HL-60 (cell line): ENCODE measurements around the gene GNB1.

ENCODE experiments used
- DNase-seq, 2 experiments: peaks; one replicate each; pipeline ENCODE4 v3.0.0-alpha.2; 2010 to 2020; ENCODE audit warnings: low read depth in 1 of 2, low spot score in 1 of 2
- H3K27ac ChIP-seq: fragments of 250-450 bp; sonication (Bioruptor Pico); replicated peaks from 2 replicates; pipeline ENCODE4 v1.5.1; 2020; ENCODE audit warnings: mild to moderate bottlenecking, moderate library complexity
- H3K27me3 ChIP-seq: fragments of 250-450 bp; sonication (Bioruptor Pico); 2 replicates; pipeline ENCODE4 v1.5.1; 2021; ENCODE audit warnings: mild to moderate bottlenecking, moderate library complexity; ENCODE audit not compliant: insufficient read depth, poor library complexity, severe bottlenecking
- H3K4me3 ChIP-seq: replicated peaks from 2 replicates; pipeline ENCODE4 v1.5.1; 2011; ENCODE audit warnings: mild to moderate bottlenecking, control low read depth, low read length; ENCODE audit not compliant: insufficient read depth
- GABPA ChIP-seq: IDR thresholded peaks from 2 replicates; pipeline ENCODE4 v1.6.1; 2012; ENCODE audit warnings: low read depth
- POLR2AphosphoS5 ChIP-seq: IDR thresholded peaks from 2 replicates; pipeline ENCODE4 v1.6.1; 2012; ENCODE audit warnings: low read depth
- SPI1 ChIP-seq: IDR thresholded peaks from 2 replicates; pipeline ENCODE4 v1.6.1; 2012; ENCODE audit warnings: low read depth, mild to moderate bottlenecking, borderline replicate concordance
- TF ChIP-seq, protein P1 (sequence below): IDR thresholded peaks from one replicate; pipeline ENCODE4 v1.5.1; 2011; ENCODE audit warnings: low read length, control low read depth, inconsistent platforms; ENCODE audit not compliant: insufficient read depth
- TF ChIP-seq, protein P2 (sequence below): IDR thresholded peaks from 2 replicates; pipeline ENCODE4 v1.6.1; 2012; ENCODE audit warnings: low read depth; ENCODE audit not compliant: insufficient replicate concordance

The GNB1 gene

DNA sequence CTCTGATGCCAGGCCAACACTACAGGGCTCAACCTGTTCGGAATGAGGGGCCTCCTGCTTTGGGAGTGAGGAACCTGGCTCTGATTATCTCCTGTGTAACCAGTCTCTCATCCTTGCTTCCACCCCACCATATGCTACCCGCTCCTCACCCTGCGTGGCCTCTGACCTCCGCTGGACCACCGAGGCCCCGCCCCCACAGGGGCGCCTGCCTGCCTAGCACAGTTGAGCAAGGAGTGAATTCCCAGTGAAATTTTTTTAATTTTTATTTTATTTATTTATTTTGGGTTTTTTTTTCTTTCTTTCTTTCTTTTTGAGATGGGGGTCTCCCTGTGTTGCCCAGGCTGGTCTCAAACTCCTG, 1.9 kb upstream of the GNB1 start:
- no peaks in the 10 kb centered on the region for H3K27me3 ChIP-seq
- H3K27ac ChIP-seq, result no peak overlapping the region
- TF ChIP-seq POLR2AphosphoS5 (no peak), GABPA (no peak)
- no peak for DNase-seq
- no peak overlapping the region for H3K4me3 ChIP-seq

DNA sequence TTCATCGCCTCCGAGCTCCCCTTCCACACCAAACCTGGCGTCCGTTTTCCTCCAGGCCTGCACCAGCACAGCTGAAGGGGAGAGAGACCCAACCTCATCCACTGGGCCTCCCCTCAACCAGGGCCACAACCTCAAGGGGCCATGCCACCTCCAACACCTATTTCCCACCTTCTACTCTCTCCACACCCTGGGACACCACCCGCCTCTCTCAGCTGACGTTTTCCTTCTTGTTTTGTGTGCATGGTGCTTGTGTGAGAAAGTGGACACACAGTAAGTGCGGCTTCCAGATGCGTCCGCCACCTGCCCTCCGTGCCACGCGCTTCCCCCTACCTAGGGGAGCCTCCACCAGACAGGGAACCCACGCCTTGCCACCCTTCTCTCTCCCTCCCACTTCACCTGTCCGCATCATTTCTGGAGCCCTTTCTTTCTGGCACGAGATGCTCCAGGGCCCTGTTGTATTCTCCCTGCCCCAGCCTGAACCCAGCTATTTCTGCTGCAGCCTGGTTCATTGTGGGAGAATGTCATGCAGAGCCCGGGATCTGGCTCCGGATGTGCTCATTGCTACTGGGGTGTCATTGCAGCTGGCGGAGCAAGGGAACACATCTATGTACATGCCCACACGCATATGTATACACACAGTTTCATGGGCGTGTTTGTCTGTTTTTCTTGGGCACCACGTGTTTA, 1.3 kb upstream of the GNB1 start:
- no peak for TF ChIP-seq POLR2AphosphoS5
- TF ChIP-seq, protein P1, sequence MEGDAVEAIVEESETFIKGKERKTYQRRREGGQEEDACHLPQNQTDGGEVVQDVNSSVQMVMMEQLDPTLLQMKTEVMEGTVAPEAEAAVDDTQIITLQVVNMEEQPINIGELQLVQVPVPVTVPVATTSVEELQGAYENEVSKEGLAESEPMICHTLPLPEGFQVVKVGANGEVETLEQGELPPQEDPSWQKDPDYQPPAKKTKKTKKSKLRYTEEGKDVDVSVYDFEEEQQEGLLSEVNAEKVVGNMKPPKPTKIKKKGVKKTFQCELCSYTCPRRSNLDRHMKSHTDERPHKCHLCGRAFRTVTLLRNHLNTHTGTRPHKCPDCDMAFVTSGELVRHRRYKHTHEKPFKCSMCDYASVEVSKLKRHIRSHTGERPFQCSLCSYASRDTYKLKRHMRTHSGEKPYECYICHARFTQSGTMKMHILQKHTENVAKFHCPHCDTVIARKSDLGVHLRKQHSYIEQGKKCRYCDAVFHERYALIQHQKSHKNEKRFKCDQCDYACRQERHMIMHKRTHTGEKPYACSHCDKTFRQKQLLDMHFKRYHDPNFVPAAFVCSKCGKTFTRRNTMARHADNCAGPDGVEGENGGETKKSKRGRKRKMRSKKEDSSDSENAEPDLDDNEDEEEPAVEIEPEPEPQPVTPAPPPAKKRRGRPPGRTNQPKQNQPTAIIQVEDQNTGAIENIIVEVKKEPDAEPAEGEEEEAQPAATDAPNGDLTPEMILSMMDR, result no peak
- TF ChIP-seq SPI1, result no peak
- TF ChIP-seq, protein P2, sequence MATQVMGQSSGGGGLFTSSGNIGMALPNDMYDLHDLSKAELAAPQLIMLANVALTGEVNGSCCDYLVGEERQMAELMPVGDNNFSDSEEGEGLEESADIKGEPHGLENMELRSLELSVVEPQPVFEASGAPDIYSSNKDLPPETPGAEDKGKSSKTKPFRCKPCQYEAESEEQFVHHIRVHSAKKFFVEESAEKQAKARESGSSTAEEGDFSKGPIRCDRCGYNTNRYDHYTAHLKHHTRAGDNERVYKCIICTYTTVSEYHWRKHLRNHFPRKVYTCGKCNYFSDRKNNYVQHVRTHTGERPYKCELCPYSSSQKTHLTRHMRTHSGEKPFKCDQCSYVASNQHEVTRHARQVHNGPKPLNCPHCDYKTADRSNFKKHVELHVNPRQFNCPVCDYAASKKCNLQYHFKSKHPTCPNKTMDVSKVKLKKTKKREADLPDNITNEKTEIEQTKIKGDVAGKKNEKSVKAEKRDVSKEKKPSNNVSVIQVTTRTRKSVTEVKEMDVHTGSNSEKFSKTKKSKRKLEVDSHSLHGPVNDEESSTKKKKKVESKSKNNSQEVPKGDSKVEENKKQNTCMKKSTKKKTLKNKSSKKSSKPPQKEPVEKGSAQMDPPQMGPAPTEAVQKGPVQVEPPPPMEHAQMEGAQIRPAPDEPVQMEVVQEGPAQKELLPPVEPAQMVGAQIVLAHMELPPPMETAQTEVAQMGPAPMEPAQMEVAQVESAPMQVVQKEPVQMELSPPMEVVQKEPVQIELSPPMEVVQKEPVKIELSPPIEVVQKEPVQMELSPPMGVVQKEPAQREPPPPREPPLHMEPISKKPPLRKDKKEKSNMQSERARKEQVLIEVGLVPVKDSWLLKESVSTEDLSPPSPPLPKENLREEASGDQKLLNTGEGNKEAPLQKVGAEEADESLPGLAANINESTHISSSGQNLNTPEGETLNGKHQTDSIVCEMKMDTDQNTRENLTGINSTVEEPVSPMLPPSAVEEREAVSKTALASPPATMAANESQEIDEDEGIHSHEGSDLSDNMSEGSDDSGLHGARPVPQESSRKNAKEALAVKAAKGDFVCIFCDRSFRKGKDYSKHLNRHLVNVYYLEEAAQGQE, result no peak
- TF ChIP-seq GABPA, result no peak

DNA sequence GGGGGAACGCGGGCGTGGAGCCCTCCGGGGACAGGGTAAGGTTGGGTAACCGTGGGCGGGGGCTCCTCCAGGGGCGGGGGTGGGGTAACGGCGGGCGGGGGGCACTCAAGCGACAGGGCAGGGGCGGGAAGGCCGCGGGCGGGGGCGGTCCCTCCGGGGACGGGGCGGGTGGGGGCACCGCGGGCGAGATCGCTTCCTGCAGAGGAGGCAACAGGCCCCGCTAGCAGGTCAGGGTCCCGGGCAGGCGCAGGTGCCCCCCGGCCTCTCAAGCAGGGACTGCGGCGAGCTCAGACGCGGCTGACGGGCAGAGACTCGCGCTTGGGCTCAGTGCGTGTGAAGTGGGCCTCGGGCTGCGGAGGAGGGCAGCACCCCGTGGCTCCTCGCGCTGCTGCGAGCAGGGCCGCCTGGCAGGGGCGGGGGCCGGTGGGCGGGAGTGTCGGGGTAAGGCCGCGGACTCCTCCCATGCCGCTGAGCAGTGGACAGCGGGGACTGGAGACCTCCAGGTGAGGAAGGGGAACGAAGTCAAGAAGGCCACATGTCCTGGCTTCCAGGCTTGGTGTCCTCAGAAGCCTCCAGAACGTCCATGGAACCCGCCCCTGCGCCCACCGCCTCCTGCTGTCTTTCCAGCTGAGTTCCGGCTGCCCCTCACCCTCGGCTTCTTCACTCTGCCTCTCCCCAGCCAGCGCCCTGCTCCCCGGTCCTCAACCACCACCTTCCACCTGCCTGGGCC, 627 bp upstream of the GNB1 start:
- no peak; the same call in 1 of the 2 replicates for TF ChIP-seq POLR2AphosphoS5
- TF ChIP-seq, protein P1, result no peak
- TF ChIP-seq SPI1, result no peak
- no peak for TF ChIP-seq GABPA
- TF ChIP-seq, protein P2, result no peak
- Histone ChIP-seq H3K4me3 (peak overlapping the region; percentile 71), H3K27me3 (no peaks in the 10 kb centered on the region), H3K27ac (peak overlapping the region; percentile 97)
- DNase-seq, result peak; percentile 72 to 76

More for the DNA sequence above, 1.3 kb upstream of the GNB1 start:
- H3K27me3 ChIP-seq, result no peaks in the 10 kb centered on the region
- H3K4me3 ChIP-seq, result peak overlapping the region; percentile 71
- no peak for DNase-seq
- peak overlapping the region; percentile 97 for H3K27ac ChIP-seq

DNA sequence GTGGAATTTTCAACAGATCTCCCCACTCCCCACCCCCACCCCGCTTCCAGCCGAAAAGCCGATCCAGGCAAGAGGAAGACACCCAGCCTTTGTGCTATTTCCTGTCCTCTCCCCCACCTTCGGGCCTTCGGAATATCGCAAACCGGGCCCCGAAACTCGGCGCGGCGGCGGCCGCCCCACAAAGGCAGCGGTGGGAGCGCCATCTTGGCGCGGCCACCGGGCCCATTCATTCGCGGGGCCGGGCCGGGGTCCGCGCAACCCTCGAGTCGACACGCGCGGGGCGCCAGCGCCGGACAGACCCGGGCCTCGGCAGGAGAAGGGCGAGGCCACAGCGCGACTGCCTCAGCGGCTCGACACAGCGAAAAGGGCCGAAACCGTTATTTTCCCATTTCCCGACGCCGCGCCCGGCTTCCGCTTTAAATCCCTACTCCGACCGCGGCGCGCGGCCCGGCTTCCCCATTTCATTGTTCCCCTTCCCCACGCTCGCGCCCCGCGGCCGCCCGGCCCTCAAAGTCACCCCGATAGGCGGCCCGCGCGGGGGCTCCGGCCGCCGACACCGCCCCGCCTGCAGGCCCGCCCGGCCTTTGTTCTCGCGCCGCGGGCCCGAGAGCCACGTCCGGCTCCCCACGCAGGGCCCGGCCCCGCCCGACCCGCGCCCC, 911 bp downstream of the GNB1 start:
- peak in 1 of 2 experiments; percentile 85 for DNase-seq
- TF ChIP-seq, protein P1, result no peak
- TF ChIP-seq SPI1 (peak; percentile 91), POLR2AphosphoS5 (peak; percentile 59; the same call in 1 of the 2 replicates), GABPA (0 out of 2 replicates have a peak, but pooled peaks have one; percentile 18)
- TF ChIP-seq, protein P2, result no peak
- H3K27ac ChIP-seq, result peak overlapping the region; percentile 80
- peak overlapping the region; percentile 73 for H3K4me3 ChIP-seq
- no peaks in the 10 kb centered on the region for H3K27me3 ChIP-seq
